ENCODE data around the gene HMGCL. TPM values are rescaled to one million over a fixed set of nuclear protein-coding genes. Genes with fewer than 3 reads are reported as not detected.
"Not testable (repeated sequence)": the region's sequence is repeated elsewhere in the genome, so short reads cannot be mapped to it uniquely, and the experiment has no call there.

HMGCL gene
- total RNA-seq, 4 donors from 2014 or later: 35.8 to 84.3 (median 57.0) TPM

GRCh38 chr1:23845163-23845562 is 19.9 kb upstream of the HMGCL start:
- peaks cover 12 to 27% of the 10 kb centered on the region in 2 donors for H3K36me3 ChIP-seq
- H3K27me3 ChIP-seq: no peaks in the 10 kb centered on the region
- no peak overlapping the region for H3K4me3 ChIP-seq (replicated peaks in 1 of 3)
- intact Hi-C loops (cut with DNase I): no loop called here
- no peaks in the 10 kb centered on the region for H3K4me1 ChIP-seq
- H3K27ac ChIP-seq: no peak overlapping the region
- TF ChIP-seq CTCF (IDR thresholded peaks at IDR 0.05) (no peak), POLR2A (IDR thresholded peaks at IDR 0.05) (no peak)
- 95 to 96% methylated on average over 2 of the region's 2 CpGs for WGBS, 2 donors
- DNase-seq: no peak
- H3K9me3 ChIP-seq: no peaks in the 10 kb centered on the region

DNA sequence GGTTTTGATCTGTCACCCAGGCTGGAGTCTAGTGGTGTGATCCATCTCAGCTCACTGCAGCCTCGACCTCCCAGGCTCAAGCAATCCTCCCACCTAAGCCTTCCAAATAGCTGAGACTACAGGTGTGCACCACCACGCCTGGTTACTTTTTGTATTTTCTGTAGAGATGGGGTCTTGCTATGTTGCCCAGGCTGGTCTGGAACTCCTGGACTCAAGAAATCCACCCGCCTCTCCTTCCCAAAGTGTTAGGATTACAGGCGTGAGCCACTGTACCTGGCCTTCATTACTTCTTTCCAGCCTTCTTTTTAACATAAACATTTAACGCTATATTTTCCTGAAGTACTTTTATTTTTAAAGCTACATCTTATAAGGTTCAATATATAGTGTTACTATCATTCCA is 18.4 kb upstream of the HMGCL start:
- Histone ChIP-seq H3K4me3 (replicated peaks in 1 of 3) (no peak overlapping the region), H3K9me3 (no peaks in the 10 kb centered on the region), H3K36me3 (peaks cover 12 to 27% of the 10 kb centered on the region in 2 donors), H3K27ac (no peak overlapping the region), H3K27me3 (no peaks in the 10 kb centered on the region), H3K4me1 (peaks cover 0 to 3% of the 10 kb centered on the region in 2 donors)
- no peak for DNase-seq
- WGBS, 2 donors: 92 to 96% methylated on average over 5 of the region's 5 CpGs
- intact Hi-C loops (cut with DNase I): no loop called here
- no peak for TF ChIP-seq POLR2A (IDR thresholded peaks at IDR 0.05)

DNA sequence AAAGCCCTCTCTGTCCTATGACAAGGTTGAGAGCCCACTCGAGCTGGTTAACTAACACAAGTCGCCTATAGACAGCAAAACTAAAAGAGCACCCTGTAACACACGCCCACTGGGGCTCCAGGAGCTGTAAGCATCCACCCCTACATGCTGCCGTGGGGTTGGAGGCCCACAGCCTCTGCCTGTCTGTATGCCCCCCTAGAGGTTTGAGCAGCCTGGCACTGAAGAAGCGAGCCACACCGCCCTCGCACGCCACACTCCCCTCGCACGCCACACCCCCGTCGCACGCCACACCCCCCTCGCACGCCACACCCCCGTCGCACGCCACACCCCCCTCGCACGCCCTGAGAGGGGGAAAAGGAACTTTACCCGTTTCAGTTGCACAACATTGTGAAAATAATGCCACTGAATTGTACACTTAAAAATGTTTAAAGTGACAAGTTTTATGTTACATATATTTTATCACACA is 13.2 kb upstream of the HMGCL start:
- Histone ChIP-seq H3K9me3 (no peaks in the 10 kb centered on the region), H3K36me3 (no peaks in the 10 kb centered on the region), H3K4me1 (peaks cover 6 to 10% of the 10 kb centered on the region in 2 donors), H3K27me3 (no peaks in the 10 kb centered on the region), H3K4me3 (replicated peaks in 1 of 3) (peak overlapping the region in 1 of 3 donors; percentile 7), H3K27ac (no peak overlapping the region)
- 0 to 1% methylated on average over 14 to 19 of the region's 21 CpGs for WGBS, 2 donors
- TF ChIP-seq CTCF (IDR thresholded peaks at IDR 0.05): no peak
- TF ChIP-seq POLR2A (IDR thresholded peaks at IDR 0.05): no peak
- peak; percentile 60 to 62 for DNase-seq
- intact Hi-C loops (cut with DNase I): no loop called here

- peak in 1 of 2 donors; percentile 8 for DNase-seq
- WGBS, 2 donors: 5 to 14% methylated on average over 6 to 8 of the region's 13 CpGs
- no peaks in the 10 kb centered on the region for H3K27me3 ChIP-seq
Measured at GRCh38 chr1:23837908-23838307, 12.7 kb upstream of the HMGCL start.

GRCh38 chr1:23836037-23836436 is 10.8 kb upstream of the HMGCL start:
- Histone ChIP-seq H3K27ac (no peak overlapping the region), H3K4me1 (peaks cover 6 to 10% of the 10 kb centered on the region in 2 donors), H3K9me3 (no peaks in the 10 kb centered on the region), H3K27me3 (no peaks in the 10 kb centered on the region), H3K36me3 (no peaks in the 10 kb centered on the region), H3K4me3 (replicated peaks in 1 of 3) (no peak overlapping the region)
- no peak for DNase-seq
- intact Hi-C loops (cut with DNase I): no loop called here
- WGBS, 2 donors: 82 to 83% methylated on average over 3 of the region's 3 CpGs
- no peak for TF ChIP-seq CTCF (IDR thresholded peaks at IDR 0.05)
- no peak for TF ChIP-seq POLR2A (IDR thresholded peaks at IDR 0.05)

More at GRCh38 chr1:23837908-23838307, 12.7 kb upstream of the HMGCL start:
- Histone ChIP-seq H3K36me3 (no peaks in the 10 kb centered on the region), H3K9me3 (no peaks in the 10 kb centered on the region), H3K4me3 (replicated peaks in 1 of 3) (peak overlapping the region in 1 of 3 donors; percentile 7), H3K27ac (no peak overlapping the region), H3K4me1 (peaks cover 6 to 10% of the 10 kb centered on the region in 2 donors)
- no peak for TF ChIP-seq CTCF (IDR thresholded peaks at IDR 0.05)
- intact Hi-C loops (cut with DNase I): no loop called here

GRCh38 chr1:23834156-23834555 is 8.9 kb upstream of the HMGCL start:
- H3K4me3 ChIP-seq (replicated peaks in 1 of 3); H3K27me3 ChIP-seq; H3K27ac ChIP-seq; DNase-seq; H3K9me3 ChIP-seq; intact Hi-C loops (cut with DNase I); H3K36me3 ChIP-seq; H3K4me1 ChIP-seq: not testable (repeated sequence)
- WGBS, 2 donors: 83 to 84% methylated on average over 6 of the region's 6 CpGs

Data from thyroid gland (tissue), 4 donors.